H9 (cell line): ENCODE measurements around the gene SPHK2. TPM values are rescaled to one million over a fixed set of nuclear protein-coding genes. Genes with fewer than 3 reads are reported as not detected.

Experiments
- DNase-seq: peaks from one replicate; pipeline ENCODE4 v3.0.0-alpha.2; 2017
- H2AFZ ChIP-seq: one replicate; pipeline ENCODE4 v1.6.1; 2013; ENCODE audit warnings: mild to moderate bottlenecking, low read length, control low read depth, moderate library complexity
- H2AK5ac ChIP-seq: 2 replicates; pipeline ENCODE4 v1.6.1; 2013; ENCODE audit warnings: low read length, control low read depth, mixed read lengths; ENCODE audit not compliant: insufficient read length
- H2BK120ac ChIP-seq: one replicate; pipeline ENCODE4 v1.6.1; 2013; ENCODE audit warnings: low read depth, mild to moderate bottlenecking, low read length, control low read depth, inconsistent platforms; ENCODE audit not compliant: poor library complexity, severe bottlenecking
- H2BK12ac ChIP-seq: 2 replicates; pipeline ENCODE4 v1.6.1; 2013; ENCODE audit warnings: low read length, control low read depth, mixed read lengths, low read depth; ENCODE audit not compliant: insufficient read length
- H2BK15ac ChIP-seq: 2 replicates; pipeline ENCODE4 v1.6.1; 2013; ENCODE audit warnings: low read depth, low read length, control low read depth
- H2BK20ac ChIP-seq: one replicate; pipeline ENCODE4 v1.6.1; 2013; ENCODE audit warnings: low read depth, mild to moderate bottlenecking, low read length, control low read depth, inconsistent platforms; ENCODE audit not compliant: poor library complexity, severe bottlenecking
- H2BK5ac ChIP-seq: 2 replicates; pipeline ENCODE4 v1.6.1; 2013; ENCODE audit warnings: low read length, control low read depth, mixed read lengths; ENCODE audit not compliant: insufficient read length
- H3K14ac ChIP-seq: 2 replicates; pipeline ENCODE4 v1.6.1; 2013; ENCODE audit warnings: low read length, control low read depth; ENCODE audit not compliant: insufficient read depth
- H3K18ac ChIP-seq: 2 replicates; pipeline ENCODE4 v1.6.1; 2013; ENCODE audit warnings: low read depth, mild to moderate bottlenecking, mixed read lengths, low read length, control low read depth; ENCODE audit not compliant: insufficient read length
- H3K23ac ChIP-seq: 2 replicates; pipeline ENCODE4 v1.6.1; 2013; ENCODE audit warnings: low read length, control low read depth, mixed read lengths, low read depth; ENCODE audit not compliant: insufficient read length
- H3K23me2 ChIP-seq: 2 replicates; pipeline ENCODE4 v1.6.1; 2013; ENCODE audit warnings: low read depth, mild to moderate bottlenecking, mixed read lengths, low read length, control low read depth; ENCODE audit not compliant: insufficient read length, poor library complexity, severe bottlenecking
- H3K27ac ChIP-seq: 2 replicates; pipeline ENCODE4 v1.5.1; 2013; ENCODE audit warnings: low read length, control low read depth, mixed read lengths, low read depth; ENCODE audit not compliant: insufficient read length
- H3K27me3 ChIP-seq: 2 replicates; pipeline ENCODE4 v1.6.1; 2013; ENCODE audit warnings: low read length, control low read depth, inconsistent platforms; ENCODE audit not compliant: insufficient read depth
- H3K4ac ChIP-seq: 2 replicates; pipeline ENCODE4 v1.6.1; 2013; ENCODE audit warnings: low read depth, mild to moderate bottlenecking, control low read depth, inconsistent platforms, low read length, moderate library complexity
- H3K4me1 ChIP-seq: 2 replicates; pipeline ENCODE4 v1.6.1; 2013; ENCODE audit warnings: low read length, control low read depth, inconsistent platforms; ENCODE audit not compliant: insufficient read depth
- H3K4me2 ChIP-seq: 2 replicates; pipeline ENCODE4 v1.6.1; 2013; ENCODE audit warnings: low read length, control low read depth, mixed read lengths; ENCODE audit not compliant: insufficient read length, insufficient read depth
- H3K56ac ChIP-seq: 2 replicates; pipeline ENCODE4 v1.6.1; 2013; ENCODE audit warnings: low read depth, mild to moderate bottlenecking, mixed read lengths, low read length, control low read depth; ENCODE audit not compliant: insufficient read length
- H3K79me1 ChIP-seq: 2 replicates; pipeline ENCODE4 v1.6.1; 2013; ENCODE audit warnings: low read depth, mild to moderate bottlenecking, moderate library complexity, low read length, control low read depth, inconsistent platforms; ENCODE audit not compliant: insufficient read depth, poor library complexity, severe bottlenecking
- H3K79me2 ChIP-seq: 2 replicates; pipeline ENCODE4 v1.6.1; 2013; ENCODE audit warnings: low read length, control low read depth, inconsistent platforms; ENCODE audit not compliant: insufficient read depth
- H3K9ac ChIP-seq: 2 replicates; pipeline ENCODE4 v1.6.1; 2013; ENCODE audit warnings: low read length, control low read depth, mixed read lengths; ENCODE audit not compliant: insufficient read length; ENCODE audit errors: extremely low read depth
- H3K9me3 ChIP-seq: one replicate; pipeline ENCODE4 v1.6.1; 2013; ENCODE audit warnings: low read depth, low read length, inconsistent platforms; ENCODE audit not compliant: control insufficient read depth
- H3T11ph ChIP-seq: one replicate; pipeline ENCODE4 v1.6.1; 2013; ENCODE audit warnings: mild to moderate bottlenecking, low read length, control low read depth, inconsistent platforms
- H4K20me1 ChIP-seq: one replicate; pipeline ENCODE4 v1.6.1; 2013; ENCODE audit not compliant: control insufficient read depth, insufficient read length, insufficient read depth
- H4K5ac ChIP-seq: 2 replicates; pipeline ENCODE4 v1.6.1; 2013; ENCODE audit warnings: low read depth, mild to moderate bottlenecking, mixed read lengths, low read length, control low read depth; ENCODE audit not compliant: insufficient read length
- H4K8ac ChIP-seq: replicated peaks from 2 replicates; pipeline ENCODE4 v1.6.1; 2013; ENCODE audit warnings: low read length, control low read depth, mixed read lengths, low read depth; ENCODE audit not compliant: insufficient read length
- H4K91ac ChIP-seq: 2 replicates; pipeline ENCODE4 v1.6.1; 2013; ENCODE audit warnings: low read depth, mild to moderate bottlenecking, moderate library complexity, mixed read lengths, low read length, control low read depth; ENCODE audit not compliant: insufficient read length
- H3K27ac Mint-ChIP-seq, 3 experiments: 2 replicates in 2 of 3; 3 replicates in 1 of 3; pipeline ENCODE4 v1.8.0; 2020 to 2021; ENCODE audit warnings: mixed read lengths in 3 of 3, mild to moderate bottlenecking in 1 of 3, moderate library complexity in 1 of 3
- H3K27me3 Mint-ChIP-seq: 2 replicates; pipeline ENCODE4 v1.8.0; 2021; ENCODE audit warnings: low read depth, mild to moderate bottlenecking, moderate library complexity, mixed read lengths
- H3K36me3 Mint-ChIP-seq, 3 experiments: 2 replicates in 2 of 3; 3 replicates in 1 of 3; pipeline ENCODE4 v1.8.0; 2020 to 2021; ENCODE audit warnings: low read depth in 3 of 3, mixed read lengths in 3 of 3; ENCODE audit not compliant: insufficient read depth in 1 of 3
- H3K4me1 Mint-ChIP-seq, 2 experiments: 2 replicates each; pipeline ENCODE4 v1.8.0; 2020; ENCODE audit warnings: mixed read lengths in 2 of 2
- H3K4me3 Mint-ChIP-seq, 2 experiments: 2 replicates in 1 of 2; 3 replicates in 1 of 2; pipeline ENCODE4 v1.8.0; 2020 to 2021; ENCODE audit warnings: mild to moderate bottlenecking in 2 of 2, mixed read lengths in 2 of 2, moderate library complexity in 1 of 2
- H3K9me3 Mint-ChIP-seq, 2 experiments: 2 replicates in 1 of 2; 3 replicates in 1 of 2; pipeline ENCODE4 v1.8.0; 2020; ENCODE audit warnings: mild to moderate bottlenecking in 2 of 2, mixed read lengths in 2 of 2, moderate library complexity in 1 of 2
- CTCF ChIP-seq: fragments of 200-600 bp; sonication (generic); conservative IDR thresholded peaks from 3 replicates; pipeline ENCODE4 v1.8.0; 2021; ENCODE audit warnings: antibody characterized with exemption, mild to moderate bottlenecking
- WGBS: extraction: QIAGEN DNeasy Blood & Tissue Kit; methylation state at CpG from one replicate; pipeline ENCODE4 v1.1.7; 2013; ENCODE audit warnings: missing lambda C conversion rate, low lambda C conversion rate, mixed read lengths; ENCODE audit not compliant: insufficient read length; ENCODE audit errors: extremely low coverage; 5-methylcytosine and 5-hydroxymethylcytosine counted together
- total RNA-seq: library from RNA; stranded (reverse); gene quantifications from 2 replicates; pipeline ENCODE4 v1.2.1, GENCODE V29; 2021

SPHK2 gene
- total RNA-seq, 1 experiment from 2014 or later = 57.2 TPM

- Histone ChIP-seq H3K23ac (no peak overlapping the region), H3K4ac (no peak overlapping the region), H2BK5ac (no peak overlapping the region), H3K9me3 (no peaks in the 10 kb centered on the region), H3K23me2 (no peaks in the 10 kb centered on the region), H4K91ac (no peak overlapping the region), H3K79me2 (no peaks in the 10 kb centered on the region), H3K18ac (no peak overlapping the region), H3K79me1 (no peaks in the 10 kb centered on the region), H3K9ac (no peak overlapping the region), H3K56ac (no peak overlapping the region), H2BK120ac (no peak overlapping the region), H3T11ph (no peak overlapping the region), H2BK15ac (no peak overlapping the region), H2AK5ac (no peak overlapping the region), H2AFZ (no peak overlapping the region), H3K4me1 (no peaks in the 10 kb centered on the region), H3K4me2 (no peak overlapping the region), H3K27ac (no peak overlapping the region), H3K27me3 (no peaks in the 10 kb centered on the region), H2BK20ac (no peak overlapping the region), H4K20me1 (no peaks in the 10 kb centered on the region), H2BK12ac (no peak overlapping the region), H4K5ac (no peak overlapping the region), H4K8ac (no peak overlapping the region), H3K14ac (no peak overlapping the region)
- no peaks in the 10 kb centered on the region; a peak in 1 of 7 replicates for H3K36me3 Mint-ChIP-seq
- peak overlapping the region in 2 of 3 experiments; percentile 9 to 58; a peak in 1 of 7 replicates for H3K27ac Mint-ChIP-seq
- no peak for DNase-seq
- no peaks in the 10 kb centered on the region for H3K9me3 Mint-ChIP-seq
- H3K27me3 Mint-ChIP-seq = peaks cover 1% of the 10 kb centered on the region
- H3K4me1 Mint-ChIP-seq = peaks cover 0 to 3% of the 10 kb centered on the region in 2 experiments; a peak in 1 of 4 replicates
- WGBS = no CpG with 5 or more reads among the region's 30 CpGs
- no peak for TF ChIP-seq CTCF
- H3K4me3 Mint-ChIP-seq = no peak overlapping the region
Measured at GRCh38 chr19:48598996-48599700, 20.2 kb upstream of the SPHK2 start.
